GM12874 (cell line): ENCODE measurements around the gene NUDT3.

Experiments used
- CTCF ChIP-seq: IDR thresholded peaks from 2 replicates; pipeline ENCODE4 v1.5.1; 2011; ENCODE audit warnings: low read depth, mild to moderate bottlenecking, control low read depth, low read length, moderate library complexity; ENCODE audit not compliant: insufficient read depth

NUDT3 gene

GRCh38 chr6:34392497-34393190 lies at the start of gene NUDT3:
TSS of gene NUDT3 (minus strand) at chr6:34392669. CDS start at chr6:34392362, 307 bp downstream.
- TF ChIP-seq CTCF: peak; percentile 92

GRCh38 chr6:34441526-34441925 lies 49.1 kb upstream of the NUDT3 start:
- no peak for TF ChIP-seq CTCF

DNA sequence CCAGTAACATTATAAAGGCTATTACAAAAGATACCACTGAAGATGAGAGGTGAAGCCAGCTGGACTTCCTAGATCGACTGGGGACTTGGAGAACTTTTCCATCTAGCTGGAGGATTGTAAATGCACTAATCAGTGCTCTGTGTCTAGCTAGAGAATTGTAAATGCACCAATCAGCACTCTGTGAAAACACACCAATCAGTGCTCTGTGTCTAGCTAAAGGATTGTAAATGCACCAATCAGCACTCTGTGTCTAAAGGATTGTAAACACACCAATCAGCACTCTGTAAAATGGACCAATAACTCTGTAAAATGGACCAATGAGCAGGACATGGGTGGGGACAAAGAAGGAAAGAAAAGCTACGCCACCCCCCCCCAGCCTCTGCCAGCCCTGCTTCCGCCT lies 47.0 kb upstream of the NUDT3 start:
- TF ChIP-seq CTCF: no peak

GRCh38 chr6:34438705-34439104 lies 46.2 kb upstream of the NUDT3 start:
- no peak for TF ChIP-seq CTCF

DNA sequence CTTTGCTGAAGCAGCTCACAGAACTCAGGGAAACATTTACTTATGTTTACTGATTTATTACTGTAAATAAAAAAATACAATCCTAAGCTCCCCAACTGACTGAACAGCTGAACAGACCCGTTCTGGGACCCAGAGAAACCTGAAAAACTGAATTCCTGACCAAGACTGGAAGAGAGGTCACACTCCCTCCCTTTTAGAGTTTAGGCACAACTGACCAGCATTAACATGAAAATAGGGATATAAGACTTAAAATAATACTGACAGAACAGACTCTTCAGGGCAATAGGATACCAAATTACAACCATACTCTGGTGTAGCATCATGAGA lies 45.1 kb upstream of the NUDT3 start:
- TF ChIP-seq CTCF: no peak

DNA sequence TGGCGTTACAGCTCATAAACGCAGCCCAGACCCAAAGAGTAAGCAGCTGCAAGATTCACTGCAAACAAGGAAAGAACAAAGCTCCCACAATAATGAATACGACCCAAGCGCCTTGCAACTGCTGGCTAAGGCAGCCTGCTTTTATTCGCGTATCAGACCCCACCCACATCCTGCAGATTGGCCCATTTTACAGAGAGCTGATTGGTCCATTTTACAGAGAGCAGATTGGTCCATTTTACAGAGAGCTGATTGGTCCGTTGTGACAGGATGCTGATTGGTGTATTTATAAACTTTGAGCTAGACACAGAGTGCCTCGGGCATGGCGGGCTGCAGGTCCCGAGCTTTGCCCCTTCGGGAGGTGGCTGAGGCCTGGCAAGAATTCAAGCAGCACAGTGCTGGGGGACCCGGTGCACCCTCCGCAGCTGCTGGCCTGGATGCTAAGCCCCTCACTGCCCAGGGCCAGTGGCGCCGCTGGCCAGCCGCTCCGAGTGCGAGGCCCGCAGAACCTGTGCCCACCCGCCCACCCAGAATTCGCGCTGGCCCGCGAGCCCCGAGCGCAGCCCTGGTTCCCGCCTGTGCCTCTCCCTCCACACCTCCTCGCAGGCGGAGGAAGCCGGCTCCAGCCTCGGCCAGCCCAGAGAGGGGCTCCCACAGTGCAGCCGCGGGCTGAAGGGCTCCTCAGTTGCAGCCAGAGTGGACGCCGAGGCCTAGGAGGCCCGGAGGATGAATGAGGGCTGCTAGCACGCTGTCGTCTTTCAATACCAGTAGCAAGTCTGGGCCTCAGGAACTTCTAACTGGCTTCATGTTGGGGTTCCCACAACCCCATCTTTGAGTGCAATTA lies 44.6 kb upstream of the NUDT3 start:
- TF ChIP-seq CTCF: no peak

- TF ChIP-seq CTCF: no peak
These were observed 43.4 kb upstream of the NUDT3 start for GRCh38 chr6:34435916-34436315.
